CD4-positive, CD25-positive, alpha-beta regulatory T cell (primary cell): ENCODE measurements around the gene SLC4A5. TPM values are rescaled to one million over a fixed set of nuclear protein-coding genes. Genes with fewer than 3 reads are reported as not detected.
"Not testable (repeated sequence)": the region's sequence is repeated elsewhere in the genome, so short reads cannot be mapped to it uniquely, and the experiment has no call there.

ENCODE experiments used
- ATAC-seq, 2 donors: fragments of 150-1000 bp; cut with Tn5 transposase; one replicate each; pipeline ENCODE4 v1.10.0; 2021; ENCODE audit warnings: low read depth in 2 of 2, moderate number of reproducible peaks in 2 of 2, moderate library complexity in 1 of 2
- DNase-seq, 3 donors: peaks; one replicate each; pipeline versions ENCODE4 v3.0.0 to v3.0.0-alpha.2; 2012 to 2022; ENCODE audit warnings: mixed read lengths in 1 of 3
- H3K27ac ChIP-seq: one replicate; pipeline ENCODE4 v1.7.0; 2013; ENCODE audit warnings: mild to moderate bottlenecking, low read length; ENCODE audit not compliant: insufficient read depth, poor library complexity, severe bottlenecking
- H3K27me3 ChIP-seq: one replicate; pipeline ENCODE4 v1.7.0; 2013; ENCODE audit warnings: low read length; ENCODE audit not compliant: control insufficient read depth, insufficient read depth
- H3K36me3 ChIP-seq: one replicate; pipeline ENCODE4 v1.7.0; 2013; ENCODE audit warnings: mild to moderate bottlenecking, low read length, moderate library complexity; ENCODE audit not compliant: control insufficient read depth, insufficient read depth
- H3K4me1 ChIP-seq: 2 replicates; pipeline ENCODE4 v1.7.0; 2013; ENCODE audit warnings: mild to moderate bottlenecking, low read length; ENCODE audit not compliant: insufficient read depth, control insufficient read depth, poor library complexity, severe bottlenecking
- H3K4me3 ChIP-seq: one replicate; pipeline ENCODE4 v1.7.0; 2013; ENCODE audit warnings: low read depth, mild to moderate bottlenecking, low read length, moderate library complexity
- H3K9me3 ChIP-seq, 2 experiments: 1 replicate in 1 of 2; 2 replicates in 1 of 2; pipeline ENCODE4 v1.7.0; 2013; ENCODE audit warnings: low read length in 2 of 2, mild to moderate bottlenecking in 1 of 2, moderate library complexity in 1 of 2; ENCODE audit not compliant: control insufficient read depth in 2 of 2
- H3K27ac Mint-ChIP-seq, 3 donors: one replicate each; pipeline ENCODE4 v1.8.0; 2020 to 2022; ENCODE audit warnings: mild to moderate bottlenecking in 3 of 3, mixed read lengths in 3 of 3, moderate library complexity in 2 of 3
- H3K27me3 Mint-ChIP-seq: one replicate; pipeline ENCODE4 v1.8.0; 2022; ENCODE audit warnings: mild to moderate bottlenecking, mixed read lengths
- H3K36me3 Mint-ChIP-seq: one replicate; pipeline ENCODE4 v1.8.0; 2020; ENCODE audit warnings: mixed read lengths
- H3K4me1 Mint-ChIP-seq, 4 donors: one replicate each; pipeline ENCODE4 v1.8.0; 2020 to 2022; ENCODE audit warnings: mixed read lengths in 4 of 4, mild to moderate bottlenecking in 1 of 4
- H3K4me3 Mint-ChIP-seq, 4 donors: one replicate each; pipeline ENCODE4 v1.8.0; 2020 to 2022; ENCODE audit warnings: mild to moderate bottlenecking in 4 of 4, mixed read lengths in 4 of 4, moderate library complexity in 3 of 4
- H3K9me3 Mint-ChIP-seq, 7 donors: one replicate each; pipeline ENCODE4 v1.8.0; 2020 to 2022; ENCODE audit warnings: mixed read lengths in 7 of 7, mild to moderate bottlenecking in 3 of 7, moderate library complexity in 2 of 7
- polyA plus RNA-seq, 4 donors: library from polyadenylated mRNA; unstranded; fragments of 300-500 nt; fragmentation: Illumina TruSeq; gene quantifications; one replicate each; pipeline ENCODE4 v1.2.3, GENCODE V29; 2021
- total RNA-seq: library from RNA; stranded (reverse); gene quantifications from one replicate; pipeline ENCODE4 v1.2.3, GENCODE V29; 2022

The SLC4A5 gene
- total and polyA plus RNA-seq, 5 donors from 2014 or later: 0.30 to 12.7 (median 0.85) TPM

DNA sequence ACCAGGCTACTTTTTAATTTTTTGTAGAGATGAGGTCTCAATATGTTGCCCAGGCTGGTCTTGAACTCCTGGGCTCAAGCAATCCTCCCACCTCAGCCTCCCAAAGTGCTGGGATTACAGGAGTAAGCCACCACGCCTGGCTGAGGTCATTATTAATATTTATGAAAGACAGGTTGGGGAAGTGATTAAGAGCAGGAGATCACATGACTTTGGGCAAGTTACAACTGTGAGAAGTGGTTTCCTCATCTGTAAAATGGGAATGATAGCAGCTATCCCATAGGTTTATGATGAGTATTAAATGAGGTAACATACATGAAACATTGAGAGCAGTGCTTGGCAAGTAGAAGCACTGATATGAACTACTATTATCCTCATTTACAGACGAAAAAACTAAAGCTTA lies 7.0 kb downstream of the SLC4A5 start:
- H3K4me3 Mint-ChIP-seq, H3K9me3 ChIP-seq, H3K27ac Mint-ChIP-seq, H3K4me3 ChIP-seq, DNase-seq, H3K27me3 Mint-ChIP-seq, H3K36me3 ChIP-seq, H3K27ac ChIP-seq, H3K27me3 ChIP-seq, H3K9me3 Mint-ChIP-seq, ATAC-seq, H3K4me1 ChIP-seq: not testable (repeated sequence)
- peaks cover 0 to 13% (median 5%) of the 10 kb centered on the region in 4 donors for H3K4me1 Mint-ChIP-seq
- peaks cover 23% of the 10 kb centered on the region for H3K36me3 Mint-ChIP-seq

DNA sequence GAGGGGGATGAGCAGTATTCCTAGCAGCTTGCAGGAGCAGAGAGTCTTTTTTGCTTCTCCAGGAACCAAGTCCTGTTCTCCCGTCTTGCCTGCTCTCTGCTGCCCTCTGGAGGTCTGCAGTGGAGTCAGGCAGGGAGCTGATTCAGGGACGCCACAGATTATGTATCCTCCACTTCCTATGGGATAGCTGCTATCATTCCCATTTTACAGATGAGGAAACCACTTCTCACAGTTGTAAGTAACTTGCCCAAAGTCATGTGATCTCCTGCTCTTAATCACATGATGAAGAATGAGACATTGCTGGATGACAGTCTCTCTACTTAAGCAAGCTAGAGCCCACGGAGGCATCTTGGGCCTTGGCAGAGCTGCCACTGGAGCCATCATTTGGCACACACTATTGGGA lies 8.3 kb downstream of the SLC4A5 start:
- peak; percentile 62 to 78 (median 70) for DNase-seq
- ATAC-seq: peak; percentile 66 to 79
- H3K4me1 Mint-ChIP-seq: peaks cover 0 to 13% (median 5%) of the 10 kb centered on the region in 4 donors
- no peaks in the 10 kb centered on the region for H3K27me3 ChIP-seq
- H3K27ac Mint-ChIP-seq: no peak overlapping the region
- H3K9me3 Mint-ChIP-seq: no peaks in the 10 kb centered on the region
- H3K27me3 Mint-ChIP-seq: peaks cover 4% of the 10 kb centered on the region
- no peaks in the 10 kb centered on the region for H3K36me3 ChIP-seq
- no peaks in the 10 kb centered on the region for H3K9me3 ChIP-seq
- H3K27ac ChIP-seq: no peak overlapping the region
- H3K4me1 ChIP-seq: peaks cover 7% of the 10 kb centered on the region
- peaks cover 22% of the 10 kb centered on the region for H3K36me3 Mint-ChIP-seq
- no peak overlapping the region for H3K4me3 Mint-ChIP-seq
- no peak overlapping the region for H3K4me3 ChIP-seq

DNA sequence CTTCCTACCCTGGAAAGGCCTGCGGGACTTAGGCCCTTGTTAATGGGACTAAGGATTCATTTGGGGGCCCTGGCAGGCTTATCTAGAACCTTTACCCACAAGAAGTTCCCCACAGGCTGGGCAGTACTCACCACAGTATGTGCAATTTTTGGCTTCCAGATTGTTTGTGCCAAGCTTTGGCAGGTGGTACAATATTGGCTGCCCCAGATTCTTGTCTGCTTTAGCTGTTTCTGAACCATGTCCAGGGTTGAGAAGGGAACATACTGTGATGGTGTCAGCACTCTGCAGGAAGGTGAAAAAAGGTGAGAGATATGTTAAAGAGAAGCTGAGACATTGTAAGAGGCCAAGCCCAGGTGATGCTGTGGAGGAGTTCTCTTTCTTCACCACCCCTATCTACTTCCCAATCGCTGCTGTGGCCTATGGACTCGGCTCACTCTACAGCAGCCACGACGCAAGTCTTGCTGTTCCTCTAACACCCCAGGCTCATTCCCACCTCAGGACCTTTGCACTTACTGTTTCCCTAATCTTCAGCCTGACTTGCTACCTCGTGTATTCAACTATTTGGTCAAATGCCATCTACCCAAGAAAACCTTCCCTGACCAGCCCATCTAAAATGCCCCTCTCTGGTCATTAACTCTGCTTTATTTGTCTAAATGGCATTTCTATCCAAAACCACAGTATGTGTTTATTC lies 9.2 kb downstream of the SLC4A5 start:
- H3K36me3 Mint-ChIP-seq: peaks cover 17% of the 10 kb centered on the region

DNA sequence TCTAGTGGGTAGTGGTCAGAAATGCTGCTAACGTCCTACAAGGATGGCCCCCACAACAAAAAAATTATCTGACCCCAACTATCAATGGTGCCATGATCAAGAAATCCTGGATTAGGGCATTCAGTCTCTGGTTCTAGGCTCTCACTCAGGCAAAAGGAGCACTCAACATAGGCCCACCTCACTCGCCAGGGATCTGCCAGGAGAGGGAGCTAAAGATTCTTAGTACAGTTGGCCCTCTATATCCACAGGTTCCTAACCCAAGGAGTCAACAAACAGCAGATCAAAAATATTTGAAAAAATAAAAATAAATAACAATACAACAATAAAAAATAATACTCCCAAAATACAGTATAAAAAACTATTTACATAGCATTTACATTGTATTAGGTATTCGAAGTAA lies 10.0 kb downstream of the SLC4A5 start:
- H3K36me3 Mint-ChIP-seq: peaks cover 19% of the 10 kb centered on the region
- peaks cover 0 to 13% (median 5%) of the 10 kb centered on the region in 4 donors for H3K4me1 Mint-ChIP-seq
- Histone ChIP-seq H3K4me1 (peaks cover 7% of the 10 kb centered on the region), H3K27me3 (no peaks in the 10 kb centered on the region), H3K4me3 (no peak overlapping the region), H3K9me3 (no peaks in the 10 kb centered on the region), H3K27ac (no peak overlapping the region), H3K36me3 (no peaks in the 10 kb centered on the region)
- peak in 1 of 3 donors; percentile 54 for DNase-seq
- no peaks in the 10 kb centered on the region for H3K9me3 Mint-ChIP-seq
- ATAC-seq: no peak
- no peak overlapping the region for H3K4me3 Mint-ChIP-seq
- H3K27me3 Mint-ChIP-seq: peaks cover 4% of the 10 kb centered on the region
- no peak overlapping the region for H3K27ac Mint-ChIP-seq

More for the DNA sequence above, 9.2 kb downstream of the SLC4A5 start:
- peak overlapping the region in 1 of 3 donors; percentile 67 for H3K27ac Mint-ChIP-seq
- H3K27ac ChIP-seq: no peak overlapping the region
- peaks cover 7% of the 10 kb centered on the region for H3K4me1 ChIP-seq
- H3K27me3 Mint-ChIP-seq: peaks cover 4% of the 10 kb centered on the region
- DNase-seq (no peak), ATAC-seq (no peak)
- H3K4me3 ChIP-seq: no peak overlapping the region
- H3K4me1 Mint-ChIP-seq: peaks cover 0 to 13% (median 5%) of the 10 kb centered on the region in 4 donors
- no peaks in the 10 kb centered on the region for H3K36me3 ChIP-seq
- H3K27me3 ChIP-seq: no peaks in the 10 kb centered on the region
- no peaks in the 10 kb centered on the region for H3K9me3 ChIP-seq
- H3K4me3 Mint-ChIP-seq: no peak overlapping the region
- H3K9me3 Mint-ChIP-seq: no peaks in the 10 kb centered on the region

DNA sequence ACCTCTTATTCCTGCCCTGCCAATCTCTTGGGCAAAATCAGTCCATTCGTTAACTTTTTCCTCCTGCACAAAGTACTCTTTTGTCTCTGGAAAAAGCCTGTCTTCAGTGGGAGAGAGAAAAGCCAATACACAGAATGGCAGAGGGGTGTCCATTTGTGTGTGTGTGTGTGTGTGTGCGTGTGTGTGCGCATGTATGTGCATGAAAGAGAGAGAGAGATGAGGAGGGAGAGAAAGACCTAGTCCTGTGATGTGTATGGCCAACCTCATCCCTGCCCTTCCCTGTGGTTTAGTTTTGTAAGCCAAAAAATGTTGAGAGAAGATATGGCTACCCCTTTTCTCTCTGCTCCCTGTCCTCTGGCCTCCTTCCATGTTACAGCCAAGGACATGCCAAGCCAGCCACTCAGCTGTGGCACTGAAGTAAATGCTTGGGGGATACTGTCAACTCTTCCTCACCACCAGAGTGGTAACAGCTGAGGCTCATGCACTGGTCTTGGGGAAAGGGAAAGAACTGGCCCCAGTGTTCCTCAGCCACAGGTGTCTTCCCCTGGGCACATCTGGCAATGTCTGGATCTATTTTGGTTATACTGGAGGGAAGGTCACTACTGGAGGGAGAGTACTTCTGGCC lies 10.6 kb downstream of the SLC4A5 start:
- H3K9me3 Mint-ChIP-seq: no peaks in the 10 kb centered on the region
- H3K27ac Mint-ChIP-seq: no peak overlapping the region
- peaks cover under 1% of the 10 kb centered on the region for H3K27me3 Mint-ChIP-seq

DNA sequence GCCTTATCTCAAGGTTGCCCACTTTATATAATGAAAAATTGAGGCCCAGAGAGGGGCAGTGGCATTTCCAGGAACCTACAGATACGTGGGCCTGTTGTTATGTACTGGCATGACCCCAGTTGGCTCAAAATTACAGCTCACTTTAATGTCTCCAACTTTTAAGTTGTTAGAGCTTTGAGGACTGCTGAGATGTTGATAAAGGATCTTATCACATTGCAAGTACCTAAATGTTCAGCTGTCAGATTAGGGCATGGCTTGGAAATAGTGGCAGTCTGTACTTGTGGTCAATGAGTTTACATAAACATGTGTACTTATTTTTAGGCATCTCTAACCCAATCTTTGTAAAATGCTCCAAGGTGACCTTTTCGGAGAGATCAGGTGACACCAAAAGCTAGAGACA lies 14.6 kb downstream of the SLC4A5 start:
- H3K4me1 ChIP-seq: no peaks in the 10 kb centered on the region
- H3K27ac ChIP-seq: no peak overlapping the region
- peaks cover 0 to 3% (median 1%) of the 10 kb centered on the region in 4 donors for H3K4me1 Mint-ChIP-seq
- H3K9me3 Mint-ChIP-seq: no peaks in the 10 kb centered on the region
- H3K9me3 ChIP-seq: no peaks in the 10 kb centered on the region
- H3K4me3 Mint-ChIP-seq: no peak overlapping the region
- no peaks in the 10 kb centered on the region for H3K27me3 Mint-ChIP-seq
- no peak overlapping the region for H3K27ac Mint-ChIP-seq
- DNase-seq: no peak
- no peak overlapping the region for H3K4me3 ChIP-seq
- H3K36me3 Mint-ChIP-seq: peaks cover 16% of the 10 kb centered on the region
- no peaks in the 10 kb centered on the region for H3K27me3 ChIP-seq
- ATAC-seq: no peak
- no peaks in the 10 kb centered on the region for H3K36me3 ChIP-seq

More for the DNA sequence above, 10.6 kb downstream of the SLC4A5 start:
- Histone ChIP-seq H3K36me3 (no peaks in the 10 kb centered on the region), H3K27ac (no peak overlapping the region), H3K4me3 (no peak overlapping the region), H3K4me1 (peaks cover 7% of the 10 kb centered on the region), H3K27me3 (no peaks in the 10 kb centered on the region), H3K9me3 (no peaks in the 10 kb centered on the region)
- H3K4me1 Mint-ChIP-seq: peaks cover 0 to 15% (median 5%) of the 10 kb centered on the region in 4 donors
- ATAC-seq (no peak), DNase-seq (no peak)
- H3K36me3 Mint-ChIP-seq: peaks cover 14% of the 10 kb centered on the region
- H3K4me3 Mint-ChIP-seq: no peak overlapping the region

DNA sequence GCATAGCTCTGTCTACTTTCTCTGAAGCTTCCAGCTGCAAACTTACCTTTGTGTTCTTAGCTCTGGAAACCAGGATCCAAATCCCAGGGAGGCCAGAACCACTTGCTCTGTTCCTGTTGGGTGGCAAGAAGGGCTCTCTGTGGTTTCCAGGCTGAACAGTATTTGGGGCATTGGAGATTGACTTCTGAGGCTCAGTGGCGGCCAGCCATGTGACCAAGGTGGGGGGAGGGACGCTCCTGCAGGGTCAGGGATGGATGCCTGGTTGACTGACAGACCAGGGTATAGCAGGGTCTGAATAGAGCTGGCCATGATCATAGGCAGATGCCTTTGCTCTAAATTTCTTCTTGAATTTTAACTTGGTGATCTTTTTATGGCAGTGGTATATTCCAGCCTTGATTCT lies 15.1 kb downstream of the SLC4A5 start:
- Histone ChIP-seq H3K4me3 (no peak overlapping the region), H3K36me3 (no peaks in the 10 kb centered on the region), H3K27ac (no peak overlapping the region), H3K27me3 (no peaks in the 10 kb centered on the region), H3K4me1 (no peaks in the 10 kb centered on the region), H3K9me3 (no peaks in the 10 kb centered on the region)
- Mint-ChIP-seq H3K4me1 (peaks cover 0 to 3% (median 1%) of the 10 kb centered on the region in 4 donors), H3K9me3 (no peaks in the 10 kb centered on the region), H3K36me3 (peaks cover 19% of the 10 kb centered on the region), H3K27ac (peak overlapping the region in 1 of 3 donors; percentile 79), H3K27me3 (no peaks in the 10 kb centered on the region), H3K4me3 (no peak overlapping the region)
- DNase-seq (no peak), ATAC-seq (no peak)

DNA sequence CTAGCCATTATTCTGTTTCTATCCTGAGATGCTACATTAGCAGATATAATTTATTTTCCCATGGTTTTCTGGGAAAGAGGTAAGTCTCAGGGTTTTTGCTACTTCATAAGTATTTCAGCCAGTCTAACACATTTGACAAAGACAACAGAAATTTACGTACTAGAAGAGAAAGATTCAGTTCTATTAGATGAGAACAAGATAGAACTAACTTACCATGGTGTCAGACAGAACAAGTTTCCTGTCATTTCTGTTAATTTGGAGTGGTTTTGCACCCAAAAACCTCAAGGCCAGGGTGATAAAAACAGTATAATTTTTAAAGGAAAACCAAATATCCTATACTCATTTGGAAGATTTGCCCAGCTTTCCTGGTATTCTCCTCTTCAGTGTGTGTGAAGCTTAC lies 15.6 kb downstream of the SLC4A5 start:
- H3K36me3 Mint-ChIP-seq: peaks cover 20% of the 10 kb centered on the region

More for the DNA sequence above, 15.6 kb downstream of the SLC4A5 start:
- Histone ChIP-seq H3K4me1 (no peaks in the 10 kb centered on the region), H3K4me3 (no peak overlapping the region), H3K27me3 (no peaks in the 10 kb centered on the region), H3K27ac (no peak overlapping the region), H3K9me3 (no peaks in the 10 kb centered on the region), H3K36me3 (no peaks in the 10 kb centered on the region)
- H3K9me3 Mint-ChIP-seq: peaks cover 0 to 1% (median 0%) of the 10 kb centered on the region in 7 donors
- ATAC-seq (no peak), DNase-seq (no peak)
- H3K27ac Mint-ChIP-seq: no peak overlapping the region
- no peak overlapping the region for H3K4me3 Mint-ChIP-seq
- no peaks in the 10 kb centered on the region for H3K27me3 Mint-ChIP-seq
- H3K4me1 Mint-ChIP-seq: peaks cover 0 to 3% (median 1%) of the 10 kb centered on the region in 4 donors
